Pulmonary artery endothelial cell (primary cell): ENCODE results near the gene KDM6B. TPM values are rescaled to one million over a fixed set of nuclear protein-coding genes. Genes with fewer than 3 reads are reported as not detected.
"Not testable (repeated sequence)": the region's sequence is repeated elsewhere in the genome, so short reads cannot be mapped to it uniquely, and the experiment has no call there.

Experiments used
- DNase-seq: peaks from one replicate; pipeline ENCODE4 v3.0.0-alpha.2; 2011; ENCODE audit warnings: low read depth, low spot score
- total RNA-seq: library from RNA; depleted of rRNA; stranded (reverse); fragments of >200 nt; gene quantifications from 2 replicates; pipeline ENCODE4 v1.2.3, GENCODE V29; 2014

Gene KDM6B, protein sequence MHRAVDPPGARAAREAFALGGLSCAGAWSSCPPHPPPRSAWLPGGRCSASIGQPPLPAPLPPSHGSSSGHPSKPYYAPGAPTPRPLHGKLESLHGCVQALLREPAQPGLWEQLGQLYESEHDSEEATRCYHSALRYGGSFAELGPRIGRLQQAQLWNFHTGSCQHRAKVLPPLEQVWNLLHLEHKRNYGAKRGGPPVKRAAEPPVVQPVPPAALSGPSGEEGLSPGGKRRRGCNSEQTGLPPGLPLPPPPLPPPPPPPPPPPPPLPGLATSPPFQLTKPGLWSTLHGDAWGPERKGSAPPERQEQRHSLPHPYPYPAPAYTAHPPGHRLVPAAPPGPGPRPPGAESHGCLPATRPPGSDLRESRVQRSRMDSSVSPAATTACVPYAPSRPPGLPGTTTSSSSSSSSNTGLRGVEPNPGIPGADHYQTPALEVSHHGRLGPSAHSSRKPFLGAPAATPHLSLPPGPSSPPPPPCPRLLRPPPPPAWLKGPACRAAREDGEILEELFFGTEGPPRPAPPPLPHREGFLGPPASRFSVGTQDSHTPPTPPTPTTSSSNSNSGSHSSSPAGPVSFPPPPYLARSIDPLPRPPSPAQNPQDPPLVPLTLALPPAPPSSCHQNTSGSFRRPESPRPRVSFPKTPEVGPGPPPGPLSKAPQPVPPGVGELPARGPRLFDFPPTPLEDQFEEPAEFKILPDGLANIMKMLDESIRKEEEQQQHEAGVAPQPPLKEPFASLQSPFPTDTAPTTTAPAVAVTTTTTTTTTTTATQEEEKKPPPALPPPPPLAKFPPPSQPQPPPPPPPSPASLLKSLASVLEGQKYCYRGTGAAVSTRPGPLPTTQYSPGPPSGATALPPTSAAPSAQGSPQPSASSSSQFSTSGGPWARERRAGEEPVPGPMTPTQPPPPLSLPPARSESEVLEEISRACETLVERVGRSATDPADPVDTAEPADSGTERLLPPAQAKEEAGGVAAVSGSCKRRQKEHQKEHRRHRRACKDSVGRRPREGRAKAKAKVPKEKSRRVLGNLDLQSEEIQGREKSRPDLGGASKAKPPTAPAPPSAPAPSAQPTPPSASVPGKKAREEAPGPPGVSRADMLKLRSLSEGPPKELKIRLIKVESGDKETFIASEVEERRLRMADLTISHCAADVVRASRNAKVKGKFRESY (N-terminal part only)
- 2.0 and 3.1 TPM in 2 replicates for total RNA-seq

DNA sequence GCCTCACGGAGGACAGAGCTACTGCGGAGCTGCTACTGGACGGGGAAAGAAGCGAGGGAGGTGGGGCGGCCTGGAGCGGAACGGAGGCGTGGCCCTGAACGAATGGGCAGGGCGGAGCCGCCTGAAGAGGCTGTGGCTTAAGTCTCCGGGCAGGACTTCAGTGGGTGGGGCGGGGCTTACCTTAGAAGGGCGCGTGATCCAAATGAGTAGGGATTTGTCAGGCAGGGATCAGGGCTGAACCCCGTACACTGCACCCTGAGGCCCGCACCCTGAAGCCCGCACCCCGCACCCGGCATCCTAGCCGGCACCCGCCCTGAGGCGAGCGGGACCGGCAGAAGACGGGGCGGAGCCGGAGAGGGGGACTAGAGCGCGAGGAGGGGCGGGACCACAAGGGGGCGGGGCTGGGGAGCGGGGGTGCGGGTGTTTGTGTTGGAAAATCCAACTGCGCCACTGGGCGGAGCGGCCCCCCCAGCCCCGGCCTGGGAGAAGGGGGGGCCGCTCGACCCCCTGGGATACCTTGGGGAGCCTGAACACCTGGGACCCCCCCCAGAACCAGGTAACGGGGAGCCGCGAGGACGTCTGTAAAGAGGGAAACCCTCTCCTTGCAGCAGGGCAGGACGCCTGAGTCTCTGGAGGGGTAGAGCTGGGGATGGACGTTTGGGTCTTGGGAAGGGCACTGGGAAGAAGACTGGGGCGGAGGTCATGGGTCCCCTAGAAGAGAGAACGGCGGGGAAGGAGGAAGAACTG lies at the start of gene KDM6B:
Gene KDM6B (plus strand): TSS at position 423 of the 747 bp plus-strand sequence. CDS start 11,338 bp downstream, outside the sequence.
- peak; percentile 75 for DNase-seq

DNA sequence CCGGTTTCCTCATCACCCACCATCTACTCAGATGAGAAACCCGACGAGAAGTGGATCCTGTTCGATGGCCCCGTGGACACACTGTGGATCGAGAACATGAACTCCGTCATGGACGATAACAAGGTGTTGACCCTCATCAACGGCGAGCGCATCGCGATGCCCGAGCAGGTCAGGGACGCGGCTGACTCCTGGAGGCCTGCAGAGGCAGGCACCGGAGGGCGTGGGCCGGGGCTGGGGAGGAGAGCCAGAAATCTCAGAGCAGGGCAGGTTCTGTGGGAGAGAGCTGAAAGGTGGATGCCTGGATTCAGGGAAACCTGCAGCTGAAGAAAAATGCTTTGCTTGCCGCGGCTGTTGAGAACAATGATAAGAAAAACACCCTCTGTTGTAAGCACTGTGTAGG lies 47.2 kb upstream of the KDM6B start:
- DNase-seq, result no peak

DNA sequence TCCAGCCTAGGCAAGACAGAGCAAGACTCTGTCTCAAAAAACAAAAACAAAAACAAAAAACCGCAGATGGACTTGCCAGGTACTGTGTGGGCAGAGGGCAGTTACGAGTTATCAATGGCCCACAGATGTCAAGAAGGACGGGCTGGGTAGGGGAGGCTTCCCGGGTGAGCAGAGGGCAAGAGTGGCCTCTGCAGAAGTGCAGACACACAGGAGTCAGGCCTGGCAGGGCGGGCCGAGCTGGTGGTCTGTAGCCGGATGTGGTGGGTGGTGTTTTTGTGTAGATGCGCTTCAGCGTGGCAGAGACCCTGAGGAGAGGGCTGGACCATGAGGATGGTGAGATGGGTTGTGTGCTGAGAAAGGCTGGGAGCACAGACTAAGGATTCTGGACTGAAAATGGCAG lies 44.9 kb upstream of the KDM6B start:
- DNase-seq, result no peak

DNA sequence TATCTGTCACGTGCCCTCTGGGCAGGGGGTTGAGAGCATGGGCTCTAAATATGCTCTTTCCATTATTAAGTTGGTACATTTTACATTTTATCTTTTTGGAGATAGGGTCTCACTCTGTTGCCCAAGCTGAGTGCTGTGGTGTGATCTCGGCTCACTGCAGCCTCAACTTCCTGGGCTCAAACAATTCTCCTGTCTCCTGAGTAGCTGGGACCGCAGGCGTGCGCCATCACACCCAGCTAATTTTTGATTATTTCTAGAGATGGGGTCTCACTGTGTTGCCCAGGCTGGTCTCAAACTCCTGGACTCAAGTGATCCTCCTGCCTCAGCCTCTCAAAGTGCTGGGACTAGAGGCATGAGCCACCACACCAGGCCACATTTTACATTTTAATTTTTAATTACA lies 43.9 kb upstream of the KDM6B start:
- no peak for DNase-seq

DNA sequence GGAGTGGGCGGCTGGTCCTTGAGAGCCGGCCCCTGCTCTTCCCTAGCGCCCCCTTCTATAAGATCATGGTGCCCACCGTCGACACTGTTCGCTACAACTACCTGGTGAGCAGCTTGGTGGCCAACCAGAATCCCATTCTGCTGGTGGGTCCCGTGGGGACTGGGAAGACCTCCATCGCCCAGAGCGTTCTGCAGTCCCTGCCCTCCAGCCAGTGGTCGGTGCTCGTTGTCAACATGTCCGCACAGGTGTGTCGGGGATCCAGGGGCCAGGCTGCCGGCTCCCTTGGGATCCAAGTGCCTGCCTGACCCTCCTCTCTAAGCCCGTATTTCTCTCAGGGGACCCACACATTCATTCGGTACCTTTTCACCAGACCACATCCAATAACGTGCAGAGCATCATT lies 41.4 kb upstream of the KDM6B start:
- DNase-seq, result no peak

DNA sequence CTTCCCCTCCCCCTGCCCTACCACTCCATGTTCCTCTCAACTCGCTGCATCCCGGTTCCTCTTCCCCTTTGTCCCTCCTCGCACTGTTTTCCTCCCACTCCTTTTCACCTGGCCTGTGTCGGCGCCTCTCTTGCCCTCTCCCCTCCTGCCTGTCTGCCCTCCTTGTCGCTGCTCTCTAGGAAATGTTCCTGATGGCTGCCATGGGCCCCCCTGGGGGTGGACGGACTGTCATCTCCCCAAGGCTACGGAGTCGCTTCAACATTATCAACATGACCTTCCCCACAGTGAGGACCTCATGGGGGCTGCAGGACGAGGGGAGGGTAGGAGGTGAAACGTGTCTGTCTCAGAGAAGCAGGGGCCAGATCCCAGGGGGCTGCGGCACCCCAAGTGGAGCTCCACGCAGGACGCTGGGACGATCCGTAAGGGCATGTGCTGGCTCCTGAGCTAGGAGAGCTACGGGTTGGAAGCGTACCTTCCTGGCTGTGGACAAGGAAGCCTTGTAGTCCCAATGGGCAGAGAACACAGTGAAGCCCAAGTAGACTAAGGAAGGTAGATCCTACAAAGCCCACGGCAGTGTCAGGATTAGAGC lies 39.8 kb upstream of the KDM6B start:
- DNase-seq, result no peak

DNA sequence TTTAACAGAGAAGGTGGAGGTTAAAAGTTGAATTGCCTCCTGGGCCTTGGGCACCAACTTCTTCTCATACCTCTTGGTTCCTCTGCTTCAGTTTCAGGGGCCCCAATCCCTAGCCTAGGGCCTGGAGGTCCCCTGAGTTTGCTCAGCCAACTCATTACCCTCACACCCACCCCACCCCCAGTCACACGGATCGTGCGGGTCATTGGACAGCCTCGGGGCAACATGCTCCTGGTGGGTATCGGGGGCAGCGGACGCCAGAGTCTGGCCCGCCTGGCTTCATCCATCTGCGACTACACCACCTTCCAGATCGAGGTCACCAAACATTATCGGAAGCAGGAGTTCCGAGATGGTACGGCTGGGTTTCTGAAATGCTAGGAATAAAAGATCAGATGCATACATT lies 36.0 kb upstream of the KDM6B start:
- DNase-seq, result no peak

DNA sequence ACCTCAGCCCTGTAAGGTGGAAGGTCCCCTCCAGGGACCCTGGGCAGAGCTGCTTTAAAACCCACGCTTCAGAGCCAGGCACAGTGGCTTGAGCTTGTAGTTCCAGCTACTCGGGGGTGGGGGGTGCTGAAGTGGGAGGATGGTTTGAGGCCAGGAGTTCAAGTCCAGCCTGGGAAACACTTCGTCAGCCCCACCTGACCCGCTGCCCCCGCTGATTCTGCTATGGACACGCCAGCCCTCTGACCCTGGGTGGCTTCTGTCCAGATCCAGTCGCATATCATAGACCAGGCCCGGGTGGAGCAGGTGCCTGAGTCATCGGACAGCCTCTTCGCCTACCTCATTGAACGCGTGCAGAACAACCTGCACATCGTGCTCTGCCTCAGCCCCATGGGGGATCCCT lies 35.2 kb upstream of the KDM6B start:
- no peak for DNase-seq

DNA sequence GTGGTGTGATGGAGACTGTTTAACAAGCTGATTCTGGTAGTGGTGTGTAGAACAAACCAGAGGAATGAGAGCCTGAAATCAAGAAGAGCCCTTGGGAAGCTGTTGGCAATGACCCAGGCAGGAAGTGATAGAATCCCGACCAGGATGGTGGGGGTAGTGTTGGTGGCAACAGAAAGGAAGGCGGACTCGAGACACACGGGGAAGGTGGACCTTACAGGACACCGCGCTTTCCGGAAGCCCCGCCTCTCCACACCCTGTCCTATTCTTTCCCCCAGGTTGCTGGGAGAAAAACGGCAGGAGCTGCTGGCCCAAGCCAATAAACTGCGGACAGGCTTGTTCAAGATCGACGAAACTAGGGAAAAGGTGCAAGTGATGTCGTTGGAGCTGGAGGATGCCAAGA lies 30.0 kb upstream of the KDM6B start:
- DNase-seq, result no peak

DNA sequence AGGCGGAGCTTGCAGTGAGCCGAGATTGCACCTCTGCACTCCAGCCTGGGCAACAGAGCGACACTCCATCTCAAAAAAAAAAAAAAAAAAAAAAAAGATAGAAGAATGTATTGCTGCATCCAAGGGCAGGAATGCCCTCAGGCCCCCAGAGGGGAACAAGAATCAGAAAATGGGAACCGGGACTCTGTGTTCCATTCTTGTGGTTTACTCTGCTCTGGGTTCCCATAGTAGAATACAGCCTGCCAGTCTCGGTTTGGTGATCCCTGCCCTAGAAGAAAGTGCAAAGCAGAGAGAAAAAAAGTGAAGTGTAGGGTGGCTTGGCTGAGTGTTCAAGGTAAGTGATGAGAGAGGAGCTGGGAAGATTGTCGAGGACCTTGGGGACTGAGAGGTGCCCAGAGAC lies 27.4 kb upstream of the KDM6B start:
- DNase-seq, result no peak

DNA sequence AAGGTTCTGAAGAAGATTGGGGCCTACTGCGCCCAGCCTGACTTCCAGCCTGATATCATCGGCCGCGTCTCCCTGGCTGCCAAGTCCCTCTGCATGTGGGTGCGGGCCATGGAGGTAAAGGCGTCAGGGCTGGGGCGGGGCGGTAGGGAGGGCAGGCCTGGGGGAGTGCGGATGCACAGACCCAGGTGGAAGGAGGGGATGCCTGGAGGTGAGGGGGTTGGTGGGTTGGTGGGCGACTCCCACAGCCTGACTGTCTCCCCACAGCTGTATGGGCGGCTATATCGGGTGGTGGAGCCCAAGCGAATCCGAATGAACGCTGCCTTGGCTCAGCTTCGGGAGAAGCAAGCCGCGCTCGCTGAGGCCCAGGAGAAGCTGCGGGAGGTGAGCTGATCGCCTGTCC lies 26.8 kb upstream of the KDM6B start:
- DNase-seq, result no peak

DNA sequence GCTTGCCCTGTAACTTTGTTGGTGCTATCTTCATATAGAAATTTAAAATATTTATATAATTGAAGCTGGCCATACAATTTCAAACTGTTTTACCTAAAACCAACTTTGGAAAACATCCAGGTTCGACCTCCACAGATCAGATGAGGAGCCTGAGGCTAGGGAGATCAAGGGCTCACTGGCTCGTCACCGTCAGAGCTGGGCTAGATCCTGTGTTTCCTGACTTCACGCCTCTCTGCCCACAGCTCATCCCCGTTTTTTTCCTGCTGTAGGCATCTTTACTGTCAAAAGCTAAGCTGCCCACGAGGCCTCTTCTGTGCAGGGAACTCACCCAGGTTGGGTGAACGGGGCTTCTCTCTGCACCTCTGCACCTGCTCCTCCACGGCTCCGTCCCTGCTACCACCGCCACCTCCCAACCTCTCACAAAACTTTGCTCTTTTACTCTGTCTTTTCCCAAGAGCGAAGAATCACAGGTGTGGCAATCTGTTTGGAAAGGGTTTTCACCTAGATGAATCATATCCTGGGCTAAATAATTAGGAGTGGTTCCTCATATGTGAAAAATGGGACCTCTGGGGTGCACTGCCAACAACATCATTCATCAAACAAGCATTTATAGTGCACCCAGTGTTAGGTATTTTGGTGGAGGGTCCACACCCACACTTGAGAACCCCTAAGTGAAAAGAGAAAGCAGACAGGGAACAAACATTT lies 24.8 kb upstream of the KDM6B start:
- no peak for DNase-seq

DNA sequence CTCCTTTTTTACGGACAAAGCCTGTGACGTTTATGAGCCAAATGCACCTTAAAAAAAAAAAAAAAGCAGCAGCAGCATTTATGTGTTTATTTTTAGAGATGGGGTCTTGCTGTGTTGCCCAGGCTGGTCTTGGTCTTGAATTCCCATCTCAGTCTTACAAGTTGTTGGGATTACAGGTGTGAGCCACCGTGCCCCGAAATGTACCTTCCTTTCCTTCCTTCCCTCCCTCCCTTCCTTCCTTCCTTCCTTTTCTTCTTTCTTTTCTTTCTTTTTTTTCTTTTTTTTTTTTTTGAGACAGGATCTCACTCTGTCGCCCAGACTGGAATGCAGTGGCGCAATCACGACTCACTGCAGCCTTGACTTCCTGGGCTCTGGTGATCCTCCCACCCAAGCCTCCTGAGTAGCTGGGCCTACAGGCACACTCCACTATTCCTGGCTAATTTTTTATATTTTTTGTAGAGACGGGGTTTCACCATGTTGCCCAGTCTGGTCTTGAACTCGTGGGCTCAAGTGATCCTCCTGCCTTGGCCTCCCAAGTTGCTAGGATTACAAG lies 24.1 kb upstream of the KDM6B start:
- not testable (repeated sequence) for DNase-seq

DNA sequence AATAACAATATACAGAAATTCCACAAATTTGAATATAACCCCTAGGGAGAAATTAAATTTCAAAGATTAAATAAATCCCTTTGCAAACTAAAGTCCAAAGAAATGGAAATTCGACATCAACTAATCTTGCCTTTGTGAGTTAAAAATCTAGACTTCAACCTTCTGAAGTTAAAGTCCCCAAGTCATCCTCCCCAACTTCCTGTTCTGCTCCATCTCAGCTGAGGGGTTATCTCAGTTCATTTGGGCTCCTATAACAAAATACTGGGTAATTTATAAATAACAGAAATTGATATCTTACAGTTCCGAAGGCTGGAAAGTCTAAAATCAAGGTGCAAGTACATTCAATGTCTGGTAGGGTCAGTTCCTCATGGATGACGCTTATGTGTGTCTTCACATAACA lies 22.8 kb upstream of the KDM6B start:
- no peak for DNase-seq

DNA sequence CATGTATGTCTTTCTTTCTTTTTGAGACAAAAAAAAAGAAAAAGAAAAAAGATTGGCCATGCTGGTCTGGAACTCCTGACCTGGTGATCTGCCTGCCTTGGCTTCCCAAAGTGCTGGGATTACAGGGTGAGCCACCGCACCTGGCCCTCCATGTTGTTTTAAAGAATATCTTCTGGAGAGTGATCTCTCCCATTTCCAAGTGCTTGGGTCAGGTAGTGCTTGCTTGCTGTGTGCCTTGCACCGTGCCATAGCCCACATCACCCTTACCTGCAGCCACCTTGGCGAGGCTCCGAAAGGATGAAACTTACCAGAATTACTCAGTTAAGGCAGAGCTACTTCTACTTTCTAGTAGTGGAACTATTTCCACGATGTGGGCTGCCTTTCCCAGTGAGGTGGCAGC lies 19.0 kb upstream of the KDM6B start:
- no peak for DNase-seq

DNA sequence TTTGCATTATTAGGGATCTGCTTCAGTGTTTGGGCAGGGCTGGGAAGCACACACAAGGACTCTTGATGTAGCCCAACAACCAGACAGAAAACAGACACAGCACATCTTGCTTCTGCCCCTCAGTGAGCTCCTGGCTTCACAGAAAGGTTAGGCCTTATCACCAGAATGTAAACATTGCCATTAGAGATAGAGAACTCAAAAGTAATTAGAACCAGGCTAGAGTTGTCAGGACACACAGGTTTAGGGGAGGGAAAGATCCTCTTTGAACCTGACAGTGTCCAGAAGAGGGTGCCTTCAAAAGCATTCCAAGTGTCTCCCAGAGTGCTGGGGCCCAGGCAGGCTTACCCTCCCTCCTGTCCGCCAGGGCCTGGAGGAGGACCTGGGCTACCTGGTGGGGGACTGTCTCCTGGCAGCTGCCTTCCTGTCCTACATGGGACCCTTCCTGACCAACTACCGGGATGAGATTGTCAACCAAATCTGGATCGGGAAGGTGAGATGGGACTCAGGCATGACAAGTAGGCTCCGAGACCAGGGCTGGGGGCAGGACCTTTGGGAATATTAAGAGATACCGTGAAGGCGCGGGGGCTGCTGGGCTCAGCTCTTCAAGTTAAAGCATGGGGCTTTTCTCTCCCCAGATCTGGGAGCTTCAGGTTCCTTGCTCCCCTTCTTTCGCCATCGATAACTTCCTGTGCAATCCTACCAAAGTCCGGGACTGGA lies 16.9 kb upstream of the KDM6B start:
- DNase-seq, result no peak

DNA sequence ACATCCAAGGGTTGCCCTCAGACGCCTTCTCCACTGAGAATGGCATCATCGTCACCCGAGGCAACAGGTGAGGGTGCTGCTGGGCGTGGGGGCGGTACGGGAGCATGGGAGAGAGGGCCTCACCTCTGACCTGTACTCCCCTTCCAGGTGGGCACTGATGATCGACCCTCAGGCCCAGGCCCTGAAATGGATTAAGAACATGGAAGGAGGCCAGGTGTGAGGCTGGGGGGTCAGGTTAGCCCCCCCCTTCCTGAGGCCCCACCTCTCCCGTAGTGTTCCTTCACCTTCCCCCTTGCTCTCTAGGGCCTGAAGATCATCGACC lies 16.4 kb upstream of the KDM6B start:
- no peak for DNase-seq

DNA sequence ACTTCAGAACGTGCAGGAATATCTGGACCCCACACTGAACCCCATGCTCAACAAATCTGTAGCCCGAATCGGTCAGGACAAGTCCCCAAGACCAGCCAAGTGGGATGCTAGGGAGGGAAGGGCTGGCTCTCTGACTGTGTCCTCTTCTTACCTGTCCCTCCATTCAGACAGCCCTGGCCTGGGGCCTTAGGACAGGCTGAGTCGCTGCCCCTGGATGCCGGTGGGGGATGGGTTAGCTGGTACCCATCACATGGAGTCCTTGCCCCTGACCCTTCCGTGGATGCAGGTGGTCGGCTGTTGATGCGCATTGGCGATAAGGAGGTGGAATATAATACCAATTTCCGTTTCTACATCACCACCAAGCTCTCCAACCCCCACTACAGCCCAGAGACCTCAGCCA lies 16.0 kb upstream of the KDM6B start:
- no peak for DNase-seq
